HEK293T (cell line): ENCODE results near the gene NPRL2.
"Not testable (repeated sequence)": the region's sequence is repeated elsewhere in the genome, so short reads cannot be mapped to it uniquely, and the experiment has no call there.

Source experiments
- CTCF ChIA-PET: fragments of 350-600 bp; formaldehyde crosslinking; extraction: SDS; loops from one replicate; lab custom pipeline; 2021; ENCODE audit warnings: antibody characterized with exemption, inconsistent platforms; lab: Yijun Ruan, JAX
- POLR2A ChIA-PET: fragments of 350-600 bp; formaldehyde crosslinking; extraction: SDS; loops from one replicate; lab custom pipeline; 2020; ENCODE audit warnings: antibody characterized with exemption, inconsistent platforms; lab: Yijun Ruan, JAX
- DNase-seq: peaks from one replicate; pipeline ENCODE4 v3.0.0; 2012; ENCODE audit warnings: mixed read lengths; ENCODE audit errors: extremely low spot score
- ARNT ChIP-seq: fragments of 450-650 bp; IDR thresholded peaks from 2 replicates; pipeline ENCODE4 v1.6.1; 2017; ENCODE audit warnings: mild to moderate bottlenecking
- BHLHE40 ChIP-seq: fragments of 450-650 bp; IDR thresholded peaks from 2 replicates; pipeline ENCODE4 v1.6.1; 2016; ENCODE audit warnings: mild to moderate bottlenecking, moderate library complexity, borderline replicate concordance
- CTBP1 ChIP-seq: fragments of 450-650 bp; IDR thresholded peaks from 2 replicates; pipeline ENCODE4 v1.6.1; 2016; ENCODE audit warnings: borderline replicate concordance
- ELF4 ChIP-seq: fragments of 450-650 bp; IDR thresholded peaks from 2 replicates; pipeline ENCODE4 v1.6.1; 2017; ENCODE audit warnings: antibody characterized with exemption
- FOXA1 ChIP-seq: fragments of 450-650 bp; IDR thresholded peaks from 2 replicates; pipeline ENCODE4 v1.6.1; 2016; ENCODE audit warnings: mild to moderate bottlenecking
- FOXK2 ChIP-seq: fragments of 450-650 bp; IDR thresholded peaks from 2 replicates; pipeline ENCODE4 v1.6.1; 2016; ENCODE audit warnings: mild to moderate bottlenecking
- FOXM1 ChIP-seq: fragments of 450-650 bp; IDR thresholded peaks from 2 replicates; pipeline ENCODE4 v1.6.1; 2017; ENCODE audit warnings: mild to moderate bottlenecking, borderline replicate concordance
- HDGF ChIP-seq: fragments of 450-650 bp; IDR thresholded peaks from 2 replicates; pipeline ENCODE4 v1.6.1; 2017; ENCODE audit warnings: antibody characterized with exemption, borderline replicate concordance
- L3MBTL2 ChIP-seq: fragments of 450-650 bp; conservative IDR thresholded peaks from 2 replicates; pipeline ENCODE4 v1.6.1; 2016; ENCODE audit warnings: mild to moderate bottlenecking
- LEF1 ChIP-seq: fragments of 450-650 bp; IDR thresholded peaks from 2 replicates; pipeline ENCODE4 v1.6.1; 2017; ENCODE audit warnings: mild to moderate bottlenecking, borderline replicate concordance
- NFRKB ChIP-seq: fragments of 450-650 bp; IDR thresholded peaks from 2 replicates; pipeline ENCODE4 v1.6.1; 2016; ENCODE audit warnings: mild to moderate bottlenecking, moderate library complexity
- PKNOX1 ChIP-seq: fragments of 450-650 bp; IDR thresholded peaks from 2 replicates; pipeline ENCODE4 v1.6.1; 2016
- SP1 ChIP-seq: fragments of 450-650 bp; IDR thresholded peaks from 2 replicates; pipeline ENCODE4 v1.6.1; 2017
- SUZ12 ChIP-seq: fragments of 450-650 bp; IDR thresholded peaks from 2 replicates; pipeline ENCODE4 v1.6.1; 2016; ENCODE audit warnings: mild to moderate bottlenecking
- TARDBP ChIP-seq: fragments of 450-650 bp; IDR thresholded peaks from 2 replicates; pipeline ENCODE4 v1.6.1; 2016
- ZNF384 ChIP-seq: fragments of 450-650 bp; IDR thresholded peaks from 2 replicates; pipeline ENCODE4 v1.6.1; 2016

Gene NPRL2

DNA sequence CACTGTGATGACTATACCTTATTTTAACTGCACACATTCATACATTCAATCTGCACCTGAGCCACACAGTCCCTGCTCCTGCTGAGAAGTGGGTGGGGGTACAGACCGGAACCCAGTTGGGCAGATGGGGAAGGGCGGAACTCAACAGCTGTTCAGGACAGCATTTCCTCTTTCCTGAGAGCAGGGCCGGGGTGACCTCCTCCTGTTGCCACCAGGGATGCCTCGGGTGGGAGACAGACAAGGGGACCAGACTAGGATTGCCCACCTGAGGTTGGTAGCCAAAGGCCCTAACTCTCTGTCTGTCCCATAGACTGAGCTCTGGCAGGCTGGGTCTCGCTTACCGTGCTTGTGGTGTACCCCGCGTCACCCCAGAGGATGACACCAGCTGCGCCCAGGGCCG lies 32.0 kb downstream of the NPRL2 start:
- TF ChIP-seq TARDBP, result no peak
- no peak for TF ChIP-seq LEF1
- no peak for TF ChIP-seq CTBP1
- ChIA-PET CTCF (no interaction called here), POLR2A (interaction anchor here (1.2 to 2.1 kb wide), 4 partner anchors 9 to 27 kb away, joined by 3 to 12 read pairs (median 6); partner anchors contain the start of genes HYAL3, IFRD2, NAA80 and TUSC2)
- DNase-seq, result no peak

DNA sequence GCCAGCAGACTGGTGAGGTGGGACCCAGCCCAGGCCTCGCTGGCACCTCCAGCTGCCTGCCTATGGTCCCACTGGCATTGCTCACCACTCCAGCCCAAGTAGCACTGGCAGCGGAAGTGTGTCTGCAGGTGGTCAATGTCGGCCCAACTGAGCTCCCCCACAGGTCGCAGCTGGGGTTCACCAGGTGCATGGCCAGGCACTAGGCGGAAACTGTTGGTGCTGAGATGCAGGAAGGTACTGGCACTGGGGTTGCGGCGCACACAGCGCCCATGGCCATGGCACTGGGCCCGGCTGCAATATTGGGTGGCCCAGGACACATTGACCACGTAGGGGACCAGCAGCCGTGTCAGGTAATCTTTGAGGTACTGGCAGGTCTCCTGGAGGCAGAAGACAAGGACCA lies 32.4 kb downstream of the NPRL2 start:
- no peak for TF ChIP-seq CTBP1
- no peak for DNase-seq
- ChIA-PET CTCF (no interaction called here), POLR2A (interaction anchor here (1.3 to 2.1 kb wide), 4 partner anchors 10 to 26 kb away, joined by 3 to 12 read pairs (median 6); partner anchors contain the start of genes HYAL3, IFRD2, NAA80 and TUSC2)

DNA sequence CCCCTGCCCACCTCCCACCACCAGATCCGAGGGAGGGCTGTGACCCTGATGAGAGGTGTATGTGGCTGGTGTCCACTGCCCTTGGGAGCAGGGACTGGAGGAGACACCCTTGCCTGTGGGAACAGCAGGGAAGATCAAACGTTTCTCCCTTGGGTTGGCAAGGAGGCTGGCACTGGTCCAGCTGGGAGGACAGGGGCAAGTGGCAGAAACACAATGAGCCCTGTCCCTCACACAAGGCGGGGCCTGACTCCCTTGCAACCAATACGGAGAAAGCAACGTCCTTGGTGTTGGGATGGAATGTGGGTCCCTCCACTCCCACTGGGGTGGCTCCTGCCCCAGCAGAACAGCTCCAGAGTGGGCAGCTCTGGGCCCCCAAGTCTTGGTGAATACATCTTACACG lies 33.3 kb downstream of the NPRL2 start:
- ChIA-PET CTCF (no interaction called here), POLR2A (interaction anchor here (0.7 to 2.1 kb wide), 5 partner anchors 11 to 25 kb away, joined by 3 to 12 read pairs (median 4); partner anchors contain the start of genes HYAL3, IFRD2, NAA80 and TUSC2)
- TF ChIP-seq ELF4 (no peak), PKNOX1 (no peak), ARNT (no peak), SUZ12 (no peak), BHLHE40 (no peak), SP1 (no peak), L3MBTL2 (no peak), ZNF384 (no peak), TARDBP (no peak), CTBP1 (no peak), LEF1 (no peak), FOXA1 (no peak)
- DNase-seq, result no peak

- no peak for DNase-seq
- TF ChIP-seq BHLHE40, result no peak
- ChIA-PET CTCF (no interaction called here), POLR2A (interaction anchor here (0.7 to 2.1 kb wide), 3 partner anchors 12 to 25 kb away, joined by 3 to 7 read pairs (median 4); partner anchors contain the start of genes HYAL3, IFRD2, NAA80 and TUSC2)
Observed at GRCh38 chr3:50316657-50317242, 33.8 kb downstream of the NPRL2 start.

- POLR2A ChIA-PET, result interaction anchor here (0.9 to 2.5 kb wide), 3 partner anchors 13 to 36 kb away, joined by 3 to 8 read pairs (median 5); partner anchors contain the start of genes CYB561D2, NPRL2 and TUSC2
- TF ChIP-seq HDGF, result no peak
- TF ChIP-seq NFRKB, result no peak
- TF ChIP-seq LEF1, result no peak
- no peak for TF ChIP-seq FOXK2
- no peak for TF ChIP-seq ARNT
- no peak for TF ChIP-seq ZNF384
- TF ChIP-seq TARDBP, result no peak
- TF ChIP-seq BHLHE40, result no peak
- TF ChIP-seq FOXM1, result no peak
- TF ChIP-seq ELF4, result no peak
- TF ChIP-seq SP1, result no peak
- no peak for TF ChIP-seq CTBP1
- TF ChIP-seq SUZ12, result no peak
- no peak for DNase-seq
- CTCF ChIA-PET, result interaction anchor here (0.6 to 2.6 kb wide), 2 partner anchors 9 to 308 kb away, joined by 4 to 7 read pairs; no protein-coding TSS in a partner anchor
Observed at GRCh38 chr3:50314816-50315215, 35.8 kb downstream of the NPRL2 start.

GRCh38 chr3:50314342-50314741 lies 36.2 kb downstream of the NPRL2 start:
- CTCF ChIA-PET, result interaction anchor here (0.6 to 2.6 kb wide), 2 partner anchors 10 to 308 kb away, joined by 4 to 7 read pairs; no protein-coding TSS in a partner anchor
- DNase-seq, result no peak
- POLR2A ChIA-PET, result interaction anchor here (1.5 to 2.5 kb wide), 2 partner anchors 14 to 23 kb away, joined by 5 to 8 read pairs; partner anchors contain the start of gene TUSC2
- TF ChIP-seq ELF4, result no peak
- TF ChIP-seq FOXK2, result no peak
- no peak for TF ChIP-seq SP1

DNA sequence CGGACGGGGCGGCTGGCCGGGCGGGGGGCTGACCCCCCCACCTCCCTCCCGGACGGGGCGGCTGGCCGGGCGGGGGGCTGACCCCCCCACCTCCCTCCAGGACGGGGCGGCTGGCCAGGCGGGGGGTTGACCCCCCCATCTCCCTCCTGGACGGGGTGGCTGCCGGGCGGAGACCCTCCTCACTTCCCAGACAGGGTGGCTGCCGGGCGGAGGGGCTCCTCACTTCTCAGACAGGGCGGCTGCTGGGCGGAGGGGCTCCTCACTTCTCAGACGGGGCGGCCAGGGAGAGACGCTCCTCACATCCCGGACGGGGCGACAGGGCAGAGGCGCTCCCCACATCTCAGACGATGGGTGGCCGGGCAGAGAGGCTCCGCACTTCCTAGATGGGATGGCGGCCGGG lies 38.5 kb downstream of the NPRL2 start:
- POLR2A ChIA-PET, CTCF ChIA-PET: not testable (repeated sequence)

DNA sequence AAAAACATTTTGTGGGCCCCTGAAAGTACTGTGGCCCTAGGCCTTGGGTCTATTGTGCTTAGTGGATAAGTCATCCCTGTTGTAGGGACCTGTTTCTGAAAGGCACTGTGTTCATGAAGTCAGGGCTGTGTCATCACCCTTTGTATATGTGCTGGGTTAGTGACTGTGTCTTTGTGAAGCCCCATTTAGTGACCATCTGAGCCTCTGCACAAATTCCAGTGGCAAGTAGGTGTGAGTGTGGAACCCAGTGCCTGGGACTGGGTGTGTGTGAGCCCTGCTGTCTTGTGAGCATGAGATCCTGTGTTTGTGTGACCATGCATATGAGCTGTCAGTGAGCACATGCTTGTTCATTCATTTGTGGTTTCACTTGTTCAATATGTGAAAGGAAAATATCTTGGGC lies 46.0 kb downstream of the NPRL2 start:
- CTCF ChIA-PET, result interaction anchor here (0.7 kb wide), 1 partner anchor 43 kb away, joined by 4 read pairs; no protein-coding TSS in a partner anchor
- POLR2A ChIA-PET, result interaction anchor here (0.9 to 1.2 kb wide), 2 partner anchors 15 to 16 kb away, joined by 3 read pairs; no protein-coding TSS in a partner anchor
- no peak for DNase-seq
- TF ChIP-seq FOXK2, result no peak
- TF ChIP-seq HDGF, result no peak
- TF ChIP-seq LEF1, result no peak
- TF ChIP-seq FOXA1, result no peak
- no peak for TF ChIP-seq CTBP1
- TF ChIP-seq SUZ12, result no peak
- TF ChIP-seq NFRKB, result no peak
- no peak for TF ChIP-seq PKNOX1
- TF ChIP-seq FOXM1, result no peak
- no peak for TF ChIP-seq BHLHE40
- TF ChIP-seq ZNF384, result no peak
- no peak for TF ChIP-seq TARDBP
- no peak for TF ChIP-seq ELF4
- TF ChIP-seq L3MBTL2, result no peak
- no peak for TF ChIP-seq SP1
- no peak for TF ChIP-seq ARNT

More for the DNA sequence above, 38.5 kb downstream of the NPRL2 start:
- not testable (repeated sequence) for DNase-seq
